Right forelimb (tissue), 1 donor: ENCODE measurements around the gene RWDD4.
"Not testable (repeated sequence)": the region's sequence is repeated elsewhere in the genome, so short reads cannot be mapped to it uniquely, and the experiment has no call there.

Source experiments
- DNase-seq: peaks from one replicate; pipeline ENCODE4 v3.0.0-alpha.2; 2018

RWDD4 gene

GRCh38 chr4:183635321-183635720 is 23.7 kb downstream of the RWDD4 start:
- DNase-seq = no peak

- no peak for DNase-seq
Measured at GRCh38 chr4:183633476-183634400, 25.2 kb downstream of the RWDD4 start.

- DNase-seq = no peak
Measured at GRCh38 chr4:183632689-183633088, 26.3 kb downstream of the RWDD4 start.

- DNase-seq = no peak
Measured at GRCh38 chr4:183631577-183632198, 27.3 kb downstream of the RWDD4 start.

- DNase-seq = no peak
Measured at GRCh38 chr4:183627979-183628588, 30.9 kb downstream of the RWDD4 start.

- not testable (repeated sequence) for DNase-seq
Measured at GRCh38 chr4:183627286-183627685, 31.7 kb downstream of the RWDD4 start.

GRCh38 chr4:183626168-183626567 is 32.8 kb downstream of the RWDD4 start:
- DNase-seq = no peak

- DNase-seq = no peak
Measured at GRCh38 chr4:183624548-183624947, 34.4 kb downstream of the RWDD4 start.

- DNase-seq = no peak
Measured at GRCh38 chr4:183621875-183622274, 37.1 kb downstream of the RWDD4 start.

- DNase-seq = no peak
Measured at GRCh38 chr4:183620421-183620820, 38.6 kb downstream of the RWDD4 start.

- DNase-seq = no peak
Measured at GRCh38 chr4:183618681-183619080, 40.3 kb downstream of the RWDD4 start.

GRCh38 chr4:183617075-183617474 is 41.9 kb downstream of the RWDD4 start:
- no peak for DNase-seq

- DNase-seq = no peak
Measured at GRCh38 chr4:183612329-183613250, 46.4 kb downstream of the RWDD4 start.

- no peak for DNase-seq
Measured at GRCh38 chr4:183611210-183611830, 47.7 kb downstream of the RWDD4 start.

- no peak for DNase-seq
Measured at GRCh38 chr4:183610613-183611012, 48.4 kb downstream of the RWDD4 start.

GRCh38 chr4:183610033-183610432 is 49.0 kb downstream of the RWDD4 start:
- DNase-seq = no peak

- no peak for DNase-seq
Measured at GRCh38 chr4:183609151-183609550, 49.8 kb downstream of the RWDD4 start.

- no peak for DNase-seq
Measured at GRCh38 chr4:183607894-183608293, 51.1 kb downstream of the RWDD4 start.

GRCh38 chr4:183602557-183603027 is 56.4 kb downstream of the RWDD4 start:
- DNase-seq = no peak

GRCh38 chr4:183601381-183601780 is 57.6 kb downstream of the RWDD4 start:
- no peak for DNase-seq

- DNase-seq = no peak
Measured at GRCh38 chr4:183600189-183600685, 58.7 kb downstream of the RWDD4 start.

- no peak for DNase-seq
Measured at GRCh38 chr4:183599690-183600089, 59.3 kb downstream of the RWDD4 start.
